HepG2 (cell line): ENCODE results near the gene SLFNL1. TPM values are rescaled to one million over a fixed set of nuclear protein-coding genes. Genes with fewer than 3 reads are reported as not detected.

Source experiments
- CBX1 ChIP-seq: IDR thresholded peaks from one replicate; pipeline ENCODE4 v1.6.1; 2016; ENCODE audit warnings: antibody characterized with exemption, low read depth
- ETV6 ChIP-seq: sonication (generic); formaldehyde crosslinking; conservative IDR thresholded peaks from 2 replicates; pipeline ENCODE4 v1.4.0; 2020; ENCODE audit warnings: missing genetic modification reagents
- RFX1 ChIP-seq: fragments of 450-650 bp; IDR thresholded peaks from 2 replicates; pipeline ENCODE4 v1.6.1; 2017
- TFDP2 ChIP-seq: sonication (generic); formaldehyde crosslinking; IDR thresholded peaks from 2 replicates; pipeline ENCODE4 v1.4.0; 2020; ENCODE audit warnings: missing genetic modification reagents
- ZBTB49 ChIP-seq: sonication (generic); formaldehyde crosslinking; IDR thresholded peaks from 2 replicates; pipeline ENCODE4 v1.4.0; 2020; ENCODE audit warnings: missing genetic modification reagents, borderline replicate concordance
- ZNF34 ChIP-seq: sonication (generic); formaldehyde crosslinking; IDR thresholded peaks from 2 replicates; pipeline ENCODE4 v1.4.0; 2020; ENCODE audit warnings: mild to moderate bottlenecking, missing genetic modification reagents, borderline replicate concordance
- ZNF468 ChIP-seq: sonication (generic); formaldehyde crosslinking; IDR thresholded peaks from 2 replicates; pipeline ENCODE4 v1.8.0; 2022; ENCODE audit warnings: mild to moderate bottlenecking, moderate library complexity, missing genetic modification reagents
- ZNF678 ChIP-seq: sonication (generic); formaldehyde crosslinking; IDR thresholded peaks from 2 replicates; pipeline ENCODE4 v1.4.0; 2020; ENCODE audit warnings: mild to moderate bottlenecking, missing genetic modification reagents
- ZNF773 ChIP-seq: sonication (generic); formaldehyde crosslinking; IDR thresholded peaks from 2 replicates; pipeline ENCODE4 v1.4.0; 2020; ENCODE audit warnings: missing genetic modification reagents, borderline replicate concordance
- polyA plus RNA-seq, 8 experiments: library from polyadenylated mRNA; depleted of rRNA in 3 of 8; stranded (reverse) in 7 of 8; unstranded in 1 of 8; fragments of >200 nt; fragmentation: Illumina TruSeq in 4 of 8; extraction: Trizol in 4 of 8; gene quantifications; 2 replicates each; pipeline versions ENCODE4 v1.2.1 to v1.2.3, GENCODE V29; 2011 to 2016; ENCODE audit warnings: low read depth in 4 of 8, missing spikeins in 1 of 8, mixed read lengths in 1 of 8; ENCODE audit not compliant: insufficient read depth in 1 of 8
- total RNA-seq, 5 experiments: library from RNA; depleted of rRNA; stranded (reverse); fragments of >200 nt; fragmentation: Illumina TruSeq; extraction: Trizol; gene quantifications; 2 replicates each; pipeline ENCODE4 v1.2.3, GENCODE V29; 2016; ENCODE audit warnings: low read depth in 1 of 5
- TF ChIP-seq, protein P1 (sequence below): sonication (generic); formaldehyde crosslinking; IDR thresholded peaks from 2 replicates; pipeline ENCODE4 v1.4.0; 2020; ENCODE audit warnings: missing genetic modification reagents
- TF ChIP-seq, protein P2 (sequence below): sonication (generic); formaldehyde crosslinking; IDR thresholded peaks from 2 replicates; pipeline ENCODE4 v1.4.0; 2020; ENCODE audit warnings: missing genetic modification reagents, mild to moderate bottlenecking, borderline replicate concordance
- TF ChIP-seq, protein P3 (sequence below): sonication (generic); formaldehyde crosslinking; IDR thresholded peaks from 2 replicates; pipeline ENCODE4 v1.4.0; 2020; ENCODE audit warnings: missing genetic modification reagents, mild to moderate bottlenecking, borderline replicate concordance
- TF ChIP-seq, protein P4 (sequence below): sonication (generic); IDR thresholded peaks from 2 replicates; pipeline ENCODE4 v1.6.1; 2016; ENCODE audit warnings: low read depth, borderline replicate concordance

Gene SLFNL1
- total and polyA plus RNA-seq, 2 of the 13 experiments (the other 11 are each of a cell fraction or from before 2014, with no cell fraction given): 0.07 to 0.20 TPM

DNA sequence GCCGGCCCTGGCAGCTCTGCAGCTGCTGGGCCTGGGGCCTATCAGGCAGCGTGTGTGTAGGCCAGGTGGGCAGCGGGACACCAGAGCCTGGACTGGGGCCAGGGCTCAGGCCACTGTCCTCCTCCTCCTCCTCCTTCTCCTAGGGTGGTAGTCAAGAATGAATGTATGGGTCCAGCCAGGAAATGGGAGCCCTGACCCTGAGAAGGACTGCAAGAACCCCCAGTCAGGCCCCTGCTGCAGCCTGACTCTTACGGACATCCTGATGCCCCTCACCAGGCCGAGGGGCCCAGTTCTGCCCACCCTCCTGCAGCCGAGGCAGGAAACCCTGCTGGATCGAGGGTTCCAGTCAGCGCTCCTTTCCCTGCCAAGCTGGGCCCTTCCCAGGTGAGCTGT, 3.5 kb downstream of the SLFNL1 start (continued):
- TF ChIP-seq, protein P1, sequence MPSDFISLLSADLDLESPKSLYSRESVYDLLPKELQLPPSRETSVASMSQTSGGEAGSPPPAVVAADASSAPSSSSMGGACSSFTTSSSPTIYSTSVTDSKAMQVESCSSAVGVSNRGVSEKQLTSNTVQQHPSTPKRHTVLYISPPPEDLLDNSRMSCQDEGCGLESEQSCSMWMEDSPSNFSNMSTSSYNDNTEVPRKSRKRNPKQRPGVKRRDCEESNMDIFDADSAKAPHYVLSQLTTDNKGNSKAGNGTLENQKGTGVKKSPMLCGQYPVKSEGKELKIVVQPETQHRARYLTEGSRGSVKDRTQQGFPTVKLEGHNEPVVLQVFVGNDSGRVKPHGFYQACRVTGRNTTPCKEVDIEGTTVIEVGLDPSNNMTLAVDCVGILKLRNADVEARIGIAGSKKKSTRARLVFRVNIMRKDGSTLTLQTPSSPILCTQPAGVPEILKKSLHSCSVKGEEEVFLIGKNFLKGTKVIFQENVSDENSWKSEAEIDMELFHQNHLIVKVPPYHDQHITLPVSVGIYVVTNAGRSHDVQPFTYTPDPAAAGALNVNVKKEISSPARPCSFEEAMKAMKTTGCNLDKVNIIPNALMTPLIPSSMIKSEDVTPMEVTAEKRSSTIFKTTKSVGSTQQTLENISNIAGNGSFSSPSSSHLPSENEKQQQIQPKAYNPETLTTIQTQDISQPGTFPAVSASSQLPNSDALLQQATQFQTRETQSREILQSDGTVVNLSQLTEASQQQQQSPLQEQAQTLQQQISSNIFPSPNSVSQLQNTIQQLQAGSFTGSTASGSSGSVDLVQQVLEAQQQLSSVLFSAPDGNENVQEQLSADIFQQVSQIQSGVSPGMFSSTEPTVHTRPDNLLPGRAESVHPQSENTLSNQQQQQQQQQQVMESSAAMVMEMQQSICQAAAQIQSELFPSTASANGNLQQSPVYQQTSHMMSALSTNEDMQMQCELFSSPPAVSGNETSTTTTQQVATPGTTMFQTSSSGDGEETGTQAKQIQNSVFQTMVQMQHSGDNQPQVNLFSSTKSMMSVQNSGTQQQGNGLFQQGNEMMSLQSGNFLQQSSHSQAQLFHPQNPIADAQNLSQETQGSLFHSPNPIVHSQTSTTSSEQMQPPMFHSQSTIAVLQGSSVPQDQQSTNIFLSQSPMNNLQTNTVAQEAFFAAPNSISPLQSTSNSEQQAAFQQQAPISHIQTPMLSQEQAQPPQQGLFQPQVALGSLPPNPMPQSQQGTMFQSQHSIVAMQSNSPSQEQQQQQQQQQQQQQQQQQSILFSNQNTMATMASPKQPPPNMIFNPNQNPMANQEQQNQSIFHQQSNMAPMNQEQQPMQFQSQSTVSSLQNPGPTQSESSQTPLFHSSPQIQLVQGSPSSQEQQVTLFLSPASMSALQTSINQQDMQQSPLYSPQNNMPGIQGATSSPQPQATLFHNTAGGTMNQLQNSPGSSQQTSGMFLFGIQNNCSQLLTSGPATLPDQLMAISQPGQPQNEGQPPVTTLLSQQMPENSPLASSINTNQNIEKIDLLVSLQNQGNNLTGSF (CRISPR knock-in tag): no peak
- TF ChIP-seq ZNF773 (CRISPR knock-in tag): no peak
- TF ChIP-seq, protein P2, sequence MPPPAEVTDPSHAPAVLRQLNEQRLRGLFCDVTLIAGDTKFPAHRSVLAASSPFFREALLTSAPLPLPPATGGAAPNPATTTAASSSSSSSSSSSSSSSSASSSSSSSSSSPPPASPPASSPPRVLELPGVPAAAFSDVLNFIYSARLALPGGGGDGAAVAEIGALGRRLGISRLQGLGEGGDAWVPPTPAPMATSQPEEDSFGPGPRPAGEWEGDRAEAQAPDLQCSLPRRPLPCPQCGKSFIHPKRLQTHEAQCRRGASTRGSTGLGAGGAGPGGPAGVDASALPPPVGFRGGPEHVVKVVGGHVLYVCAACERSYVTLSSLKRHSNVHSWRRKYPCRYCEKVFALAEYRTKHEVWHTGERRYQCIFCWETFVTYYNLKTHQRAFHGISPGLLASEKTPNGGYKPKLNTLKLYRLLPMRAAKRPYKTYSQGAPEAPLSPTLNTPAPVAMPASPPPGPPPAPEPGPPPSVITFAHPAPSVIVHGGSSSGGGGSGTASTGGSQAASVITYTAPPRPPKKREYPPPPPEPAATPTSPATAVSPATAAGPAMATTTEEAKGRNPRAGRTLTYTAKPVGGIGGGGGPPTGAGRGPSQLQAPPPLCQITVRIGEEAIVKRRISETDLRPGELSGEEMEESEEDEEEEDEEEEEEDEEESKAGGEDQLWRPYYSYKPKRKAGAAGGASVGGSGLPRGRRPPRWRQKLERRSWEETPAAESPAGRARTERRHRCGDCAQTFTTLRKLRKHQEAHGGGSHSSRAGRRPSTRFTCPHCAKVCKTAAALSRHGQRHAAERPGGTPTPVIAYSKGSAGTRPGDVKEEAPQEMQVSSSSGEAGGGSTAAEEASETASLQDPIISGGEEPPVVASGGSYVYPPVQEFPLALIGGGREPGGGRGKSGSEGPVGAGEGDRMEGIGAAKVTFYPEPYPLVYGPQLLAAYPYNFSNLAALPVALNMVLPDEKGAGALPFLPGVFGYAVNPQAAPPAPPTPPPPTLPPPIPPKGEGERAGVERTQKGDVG (CRISPR knock-in tag): no peak
- TF ChIP-seq CBX1: no peak
- TF ChIP-seq ETV6 (CRISPR knock-in tag): no peak
- TF ChIP-seq, protein P3, sequence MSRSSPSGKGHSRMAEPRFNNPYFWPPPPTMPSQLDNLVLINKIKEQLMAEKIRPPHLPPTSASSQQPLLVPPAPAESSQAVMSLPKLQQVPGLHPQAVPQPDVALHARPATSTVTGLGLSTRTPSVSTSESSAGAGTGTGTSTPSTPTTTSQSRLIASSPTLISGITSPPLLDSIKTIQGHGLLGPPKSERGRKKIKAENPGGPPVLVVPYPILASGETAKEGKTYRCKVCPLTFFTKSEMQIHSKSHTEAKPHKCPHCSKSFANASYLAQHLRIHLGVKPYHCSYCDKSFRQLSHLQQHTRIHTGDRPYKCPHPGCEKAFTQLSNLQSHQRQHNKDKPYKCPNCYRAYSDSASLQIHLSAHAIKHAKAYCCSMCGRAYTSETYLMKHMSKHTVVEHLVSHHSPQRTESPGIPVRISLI (CRISPR knock-in tag): no peak
- no peak for TF ChIP-seq ZBTB49 (CRISPR knock-in tag)
- TF ChIP-seq, protein P4, sequence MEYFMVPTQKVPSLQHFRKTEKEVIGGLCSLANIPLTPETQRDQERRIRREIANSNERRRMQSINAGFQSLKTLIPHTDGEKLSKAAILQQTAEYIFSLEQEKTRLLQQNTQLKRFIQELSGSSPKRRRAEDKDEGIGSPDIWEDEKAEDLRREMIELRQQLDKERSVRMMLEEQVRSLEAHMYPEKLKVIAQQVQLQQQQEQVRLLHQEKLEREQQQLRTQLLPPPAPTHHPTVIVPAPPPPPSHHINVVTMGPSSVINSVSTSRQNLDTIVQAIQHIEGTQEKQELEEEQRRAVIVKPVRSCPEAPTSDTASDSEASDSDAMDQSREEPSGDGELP: no peak
- no peak for TF ChIP-seq ZNF678 (CRISPR knock-in tag)
- TF ChIP-seq ZNF34 (CRISPR knock-in tag): no peak
- TF ChIP-seq RFX1: no peak
- no peak for TF ChIP-seq ZNF468
- no peak for TF ChIP-seq TFDP2 (CRISPR knock-in tag)
- TF ChIP-seq, all 625 proteins: peak for 0
